ENCODE measurements around the gene C16orf89. TPM values are rescaled to one million over a fixed set of nuclear protein-coding genes. Genes with fewer than 3 reads are reported as not detected.

The C16orf89 gene
- total RNA-seq, 1 donor from 2014 or later = not detected

GRCh38 chr16:5072334-5073278 lies 6.8 kb upstream of the C16orf89 start:
- no peak for TF ChIP-seq CTCF (conservative IDR thresholded peaks at IDR 0.05)
- Mint-ChIP-seq H3K27me3 (ENCODE audit: low read depth) (peaks cover 6% of the 10 kb centered on the region), H3K27ac (ENCODE audit: unreplicated experiment) (peak overlapping the region; percentile 97), H3K4me1 (peaks cover 13% of the 10 kb centered on the region), H3K36me3 (ENCODE audit: low read depth) (peaks cover 5% of the 10 kb centered on the region), H3K4me3 (peak overlapping the region; percentile 98), H3K9me3 (no peaks in the 10 kb centered on the region)
- DNase-seq (ENCODE audit: low read depth, low spot score) = no peak

GRCh38 chr16:5071681-5072333 lies 6.1 kb upstream of the C16orf89 start, which contains the start of gene ALG1:
Gene ALG1 (plus strand): TSS chr16:5071843. CDS start chr16:5071850, 7 bp downstream.
- Mint-ChIP-seq H3K27me3 (ENCODE audit: low read depth) (peaks cover 14% of the 10 kb centered on the region), H3K4me1 (peaks cover 13% of the 10 kb centered on the region), H3K4me3 (peak within 1 kb of the TSS; percentile 98), H3K36me3 (ENCODE audit: low read depth) (peaks cover 5% of the 10 kb centered on the region), H3K9me3 (no peaks in the 10 kb centered on the region), H3K27ac (ENCODE audit: unreplicated experiment) (peak within 1 kb of the TSS; percentile 97)
- DNase-seq (ENCODE audit: low read depth, low spot score) = peak; percentile 78
- no peak for TF ChIP-seq CTCF (conservative IDR thresholded peaks at IDR 0.05)

- Mint-ChIP-seq H3K4me1 (peaks cover 13% of the 10 kb centered on the region), H3K9me3 (no peaks in the 10 kb centered on the region), H3K36me3 (ENCODE audit: low read depth) (peaks cover 5% of the 10 kb centered on the region), H3K4me3 (peak overlapping the region; percentile 98), H3K27ac (ENCODE audit: unreplicated experiment) (peak overlapping the region; percentile 97), H3K27me3 (ENCODE audit: low read depth) (peaks cover 15% of the 10 kb centered on the region)
- DNase-seq (ENCODE audit: low read depth, low spot score) = no peak
- no peak for TF ChIP-seq CTCF (conservative IDR thresholded peaks at IDR 0.05)
Observed at GRCh38 chr16:5071341-5071680, 5.6 kb upstream of the C16orf89 start.

DNA sequence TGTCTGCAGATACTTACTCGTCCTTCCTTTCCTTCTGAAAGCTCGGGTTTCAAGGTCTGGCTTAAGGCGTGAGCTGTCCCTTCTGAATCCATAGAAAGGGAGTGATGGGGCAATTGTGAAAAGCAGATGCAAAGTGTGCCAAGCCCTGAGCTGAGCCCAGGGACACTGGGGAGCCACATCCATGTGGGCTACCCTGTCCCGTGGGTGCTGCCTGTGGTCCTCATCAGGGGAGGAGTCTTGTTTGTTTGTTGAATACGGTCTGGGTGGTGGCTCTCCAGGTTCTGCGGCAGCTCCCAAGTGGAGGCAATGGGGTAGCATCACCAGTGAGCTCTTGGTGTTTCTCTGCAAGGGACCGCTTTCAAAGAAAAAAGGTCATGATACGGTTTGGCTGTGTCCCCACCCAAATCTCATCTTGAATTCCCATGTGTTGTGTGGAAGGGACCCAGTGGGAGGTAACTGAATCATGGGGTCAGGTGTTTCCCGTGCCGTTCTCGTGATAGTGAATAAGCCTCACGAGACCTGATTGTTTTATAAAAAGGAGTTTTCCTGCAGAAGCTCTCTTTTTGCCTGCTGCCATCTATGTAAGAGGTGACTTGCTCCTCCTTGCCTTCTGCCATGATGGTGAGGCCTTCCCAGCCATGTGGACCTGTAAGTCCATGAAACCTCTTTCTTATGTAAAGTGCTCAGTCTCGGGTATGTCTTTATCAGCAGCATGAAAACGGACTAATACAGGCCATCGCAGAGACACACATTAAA lies 4.9 kb upstream of the C16orf89 start:
- no peak for TF ChIP-seq CTCF (conservative IDR thresholded peaks at IDR 0.05)
- Mint-ChIP-seq H3K9me3 (no peaks in the 10 kb centered on the region), H3K36me3 (ENCODE audit: low read depth) (peaks cover 2% of the 10 kb centered on the region), H3K4me3 (peak overlapping the region; percentile 98), H3K4me1 (peaks cover 13% of the 10 kb centered on the region), H3K27me3 (ENCODE audit: low read depth) (peaks cover 19% of the 10 kb centered on the region), H3K27ac (ENCODE audit: unreplicated experiment) (no peak overlapping the region)
- no peak for DNase-seq (ENCODE audit: low read depth, low spot score)

DNA sequence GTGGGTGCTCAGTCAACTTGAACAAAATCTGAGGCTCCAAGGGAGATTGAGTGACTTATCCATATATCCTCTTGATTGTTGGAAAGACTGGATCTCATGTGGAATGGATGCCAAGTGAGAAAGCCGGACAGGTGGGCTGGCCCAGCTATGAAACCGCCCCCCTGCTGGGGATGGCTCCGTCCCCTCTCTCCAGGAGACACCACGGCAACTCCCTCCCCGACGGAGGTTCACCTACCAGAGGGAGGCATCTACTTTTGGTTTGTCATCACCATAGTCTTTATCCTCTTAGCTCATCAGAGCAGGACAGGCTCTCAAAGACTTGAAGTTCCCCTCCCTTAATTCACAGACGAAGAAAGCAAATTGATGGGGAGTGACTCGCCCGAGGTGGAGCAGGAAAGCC lies 4.1 kb upstream of the C16orf89 start:
- Mint-ChIP-seq H3K9me3 (no peaks in the 10 kb centered on the region), H3K4me1 (peaks cover 13% of the 10 kb centered on the region), H3K27ac (ENCODE audit: unreplicated experiment) (no peak overlapping the region), H3K36me3 (ENCODE audit: low read depth) (no peaks in the 10 kb centered on the region), H3K27me3 (ENCODE audit: low read depth) (peaks cover 26% of the 10 kb centered on the region), H3K4me3 (peak overlapping the region; percentile 98)
- DNase-seq (ENCODE audit: low read depth, low spot score) = no peak
- no peak for TF ChIP-seq CTCF (conservative IDR thresholded peaks at IDR 0.05)
